Stimulated activated CD8-positive, alpha-beta memory T cell treated with anti-CD3 and anti-CD28 coated beads, Interleukin-7, amount 100 ng/mL, for 1 hour (primary cell): ENCODE data around the gene ASIC5.

ENCODE experiments used
- DNase-seq, 2 donors: peaks; one replicate each; pipeline ENCODE4 v3.0.0-alpha.2; 2020; ENCODE audit warnings: low read depth in 2 of 2

The ASIC5 gene

DNA sequence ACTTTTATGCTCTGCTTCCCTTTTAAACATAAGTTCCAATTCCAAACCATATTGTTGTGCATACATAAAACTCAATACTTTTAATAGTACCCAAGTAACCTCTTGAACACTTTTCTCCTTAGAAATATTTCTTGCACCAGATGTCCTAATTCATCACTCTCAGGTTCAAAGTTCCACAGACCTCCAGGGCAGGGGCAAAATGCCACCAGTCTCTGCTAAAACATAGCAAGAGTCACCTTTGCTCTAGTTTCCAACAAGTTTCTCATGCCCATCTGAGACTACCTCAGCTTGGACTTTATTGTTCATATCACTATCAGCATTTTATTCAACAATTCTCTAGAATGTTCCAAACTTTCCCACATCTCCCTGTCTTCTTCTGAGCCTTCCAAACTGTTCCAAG, 13.7 kb upstream of the ASIC5 start:
- no peak for DNase-seq

GRCh38 chr4:155878611-155879010, 12.5 kb upstream of the ASIC5 start:
- DNase-seq = no peak

DNA sequence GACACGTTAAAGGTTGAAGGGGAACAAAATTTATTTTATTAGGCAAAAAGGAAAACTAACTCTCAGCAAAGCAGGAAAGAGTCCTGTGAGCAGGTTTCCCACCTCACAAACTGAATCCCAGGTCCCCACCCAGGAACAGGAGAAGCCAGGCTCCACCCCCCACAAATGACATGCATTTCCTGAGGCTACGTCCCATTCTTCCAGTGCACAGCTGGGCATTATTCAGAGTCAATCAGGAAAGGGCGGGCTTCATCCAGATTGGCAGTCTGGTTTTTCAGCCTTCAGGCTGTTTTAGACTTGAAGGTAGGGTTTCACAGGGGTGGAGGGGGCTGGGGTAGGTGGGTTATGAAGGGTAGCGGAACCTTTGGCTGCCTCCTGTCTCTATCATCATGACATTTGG, 11.9 kb upstream of the ASIC5 start:
- no peak for DNase-seq

- DNase-seq = no peak
These were observed 9.8 kb upstream of the ASIC5 start for GRCh38 chr4:155875878-155876277.

- no peak for DNase-seq
These were observed 10.2 kb downstream of the ASIC5 start for GRCh38 chr4:155855897-155856296.

DNA sequence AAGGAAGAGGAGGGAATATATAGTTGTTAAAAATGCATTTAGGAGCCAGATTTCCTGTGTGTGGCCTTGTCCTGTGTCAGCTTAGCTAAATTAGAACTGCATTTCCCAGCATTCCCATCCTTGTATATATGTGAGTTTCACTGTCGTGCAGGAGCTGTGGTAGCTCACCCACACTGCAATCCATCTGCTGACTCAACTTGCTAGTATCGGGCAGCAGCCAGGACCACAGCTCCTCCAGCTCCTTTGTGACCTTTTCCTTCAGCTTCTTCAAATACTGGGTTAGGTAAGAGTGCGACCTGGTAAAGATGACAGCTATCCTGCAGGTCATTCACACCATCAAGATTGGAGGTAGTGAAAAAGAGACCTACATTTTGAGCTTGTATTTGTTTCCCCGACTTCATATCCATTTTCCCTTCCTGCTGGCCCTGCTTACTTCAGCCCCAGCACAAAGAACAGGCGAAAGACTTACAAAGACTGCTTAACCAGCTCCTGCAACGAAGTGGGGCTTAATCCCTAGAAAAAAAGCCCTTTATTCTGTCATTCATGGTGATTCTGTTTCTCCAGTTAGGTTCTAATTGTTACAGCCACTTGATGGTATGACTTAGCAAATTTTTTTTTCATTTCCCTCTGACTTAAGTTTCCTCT, 11.4 kb downstream of the ASIC5 start:
- no peak for DNase-seq

DNA sequence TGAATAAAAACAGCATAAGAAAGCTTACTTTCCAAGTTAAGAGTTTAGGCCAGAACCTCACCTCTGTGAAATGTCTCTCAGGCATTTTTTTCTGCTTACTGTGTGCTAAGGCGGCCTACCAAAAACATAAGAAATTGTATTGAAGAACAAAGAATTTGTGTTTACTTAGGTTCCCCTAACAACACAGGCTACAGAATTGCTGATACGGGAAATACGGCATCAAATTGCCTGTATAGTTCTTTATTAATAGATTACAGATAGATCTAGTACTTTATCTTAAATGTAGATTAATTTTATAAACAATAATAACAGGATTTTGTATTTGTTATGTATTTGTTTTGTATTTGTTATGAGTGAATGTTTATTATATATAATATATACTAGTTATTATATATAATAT, 12.9 kb downstream of the ASIC5 start:
- DNase-seq = no peak

DNA sequence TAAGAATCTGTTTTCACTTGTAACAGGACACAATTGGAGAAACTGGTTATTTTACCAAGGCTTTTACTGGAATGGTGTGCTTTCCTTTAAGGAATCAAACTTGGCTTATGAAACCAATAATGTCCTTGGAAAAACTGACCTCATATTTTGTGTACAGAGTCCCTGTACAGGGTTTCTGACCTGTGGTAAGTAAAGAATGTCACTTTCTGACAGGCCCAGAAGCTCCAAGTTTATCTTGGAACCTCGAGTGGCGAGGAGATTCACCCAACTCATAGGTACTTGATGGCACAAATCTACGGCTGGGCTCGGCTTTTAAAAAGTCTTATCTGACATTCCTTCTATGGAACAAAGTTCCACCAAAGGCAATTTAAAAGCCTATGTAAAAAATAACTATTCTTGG, 17.0 kb downstream of the ASIC5 start:
- no peak for DNase-seq

DNA sequence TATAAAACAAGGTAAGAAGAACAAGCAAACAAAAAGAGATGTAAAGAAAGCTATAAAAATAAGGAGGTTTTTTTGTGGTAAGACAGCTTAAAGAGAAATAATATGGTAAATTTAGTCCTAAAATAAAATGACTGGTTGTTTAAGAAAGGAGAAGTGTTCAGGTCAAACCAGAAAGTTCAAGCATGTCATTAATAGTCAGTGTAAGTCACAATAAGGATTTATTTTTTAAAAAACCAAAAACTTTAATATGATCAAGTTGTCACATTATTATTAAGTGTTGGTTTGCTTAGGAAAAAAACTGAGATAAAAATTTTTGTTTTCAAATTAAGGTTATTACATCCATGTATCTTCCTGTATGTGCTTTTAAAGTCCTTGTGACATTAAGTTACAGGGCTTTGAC, 19.1 kb downstream of the ASIC5 start:
- DNase-seq = no peak

- DNase-seq = no peak
These were observed 24.0 kb downstream of the ASIC5 start for GRCh38 chr4:155842080-155842479.

GRCh38 chr4:155837203-155837796, 28.8 kb downstream of the ASIC5 start:
- no peak for DNase-seq

DNA sequence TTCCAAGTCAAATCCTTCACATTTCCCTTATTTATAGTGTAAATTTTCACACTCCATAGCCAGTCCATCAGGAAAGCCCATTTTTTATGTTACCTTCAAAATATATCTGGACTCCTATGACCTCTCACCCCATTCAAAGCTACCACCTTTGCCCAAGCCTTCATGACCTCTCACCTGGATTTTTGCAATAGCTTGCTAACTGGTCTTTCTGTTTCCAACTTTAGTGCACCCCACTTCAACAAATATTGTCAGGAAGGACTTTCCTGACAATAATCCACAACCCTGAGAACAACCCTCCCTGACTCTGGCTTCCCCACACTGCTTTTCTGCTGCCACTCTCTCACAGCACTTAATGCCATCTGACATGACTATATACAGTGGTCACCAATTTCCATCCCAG, 33.4 kb downstream of the ASIC5 start:
- no peak for DNase-seq

DNA sequence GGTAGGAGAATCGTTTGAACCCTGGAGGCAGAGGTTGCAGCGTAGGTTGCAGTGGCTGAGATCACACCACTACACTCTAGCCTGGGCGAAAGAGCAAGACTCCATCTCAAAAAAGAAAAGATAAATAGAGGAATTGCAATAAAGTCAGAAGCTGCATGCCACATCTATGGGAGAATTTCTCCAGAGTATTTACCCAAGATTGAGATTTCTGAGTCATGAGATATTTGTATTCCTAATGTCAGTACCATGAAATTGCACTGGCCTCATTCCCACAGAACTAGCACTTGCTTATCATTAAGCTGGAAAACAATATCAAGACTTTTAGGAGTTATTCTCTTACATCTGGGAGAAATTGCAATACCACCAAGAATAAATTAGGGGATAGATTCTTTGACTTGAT, 37.4 kb downstream of the ASIC5 start:
- DNase-seq = no peak

DNA sequence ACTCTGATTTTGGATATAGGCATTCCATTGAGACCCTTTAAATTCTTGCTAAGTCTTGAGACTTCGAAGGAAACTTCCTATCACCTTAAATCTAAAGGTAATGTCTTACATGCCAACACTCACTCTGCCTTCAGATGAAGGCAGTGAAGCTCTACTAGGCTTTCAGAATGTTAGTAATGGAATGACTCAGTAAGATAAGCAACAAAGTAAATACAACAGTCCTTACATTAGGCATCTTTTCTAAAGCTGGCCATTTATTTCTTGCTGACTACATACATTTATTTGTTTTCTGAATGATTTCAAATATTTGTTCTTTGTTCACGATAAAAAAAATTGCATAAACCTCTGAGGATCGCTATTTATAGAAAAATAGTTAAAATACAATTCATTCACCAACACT, 43.5 kb downstream of the ASIC5 start:
- no peak for DNase-seq

GRCh38 chr4:155820887-155821518, 45.1 kb downstream of the ASIC5 start:
- no peak for DNase-seq

GRCh38 chr4:155819066-155819465, 47.0 kb downstream of the ASIC5 start:
- no peak for DNase-seq

- no peak for DNase-seq
These were observed 47.4 kb downstream of the ASIC5 start for GRCh38 chr4:155818639-155819038.

DNA sequence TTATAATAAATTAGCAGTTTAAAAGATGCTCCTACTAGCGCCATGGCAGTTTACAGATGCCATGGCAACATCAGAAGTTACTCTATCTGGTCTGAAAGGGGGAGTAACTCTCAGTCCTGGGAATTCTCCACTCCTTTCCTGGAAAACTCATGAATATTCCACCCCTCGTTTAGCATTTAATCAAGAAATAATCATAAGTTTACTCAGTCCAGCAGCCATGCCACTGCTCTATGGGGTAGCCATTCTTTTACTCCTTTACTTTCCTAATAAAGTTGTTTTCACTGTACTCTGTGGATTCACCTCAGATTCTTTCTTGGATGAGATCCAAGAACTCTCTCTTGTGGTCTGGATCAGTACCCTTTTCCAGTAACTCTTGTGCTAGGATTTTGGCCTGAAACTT, 55.0 kb downstream of the ASIC5 start:
- DNase-seq = no peak

- DNase-seq = no peak
These were observed 56.2 kb downstream of the ASIC5 start for GRCh38 chr4:155809835-155810234.

GRCh38 chr4:155807021-155807420, 59.1 kb downstream of the ASIC5 start:
- DNase-seq = no peak

DNA sequence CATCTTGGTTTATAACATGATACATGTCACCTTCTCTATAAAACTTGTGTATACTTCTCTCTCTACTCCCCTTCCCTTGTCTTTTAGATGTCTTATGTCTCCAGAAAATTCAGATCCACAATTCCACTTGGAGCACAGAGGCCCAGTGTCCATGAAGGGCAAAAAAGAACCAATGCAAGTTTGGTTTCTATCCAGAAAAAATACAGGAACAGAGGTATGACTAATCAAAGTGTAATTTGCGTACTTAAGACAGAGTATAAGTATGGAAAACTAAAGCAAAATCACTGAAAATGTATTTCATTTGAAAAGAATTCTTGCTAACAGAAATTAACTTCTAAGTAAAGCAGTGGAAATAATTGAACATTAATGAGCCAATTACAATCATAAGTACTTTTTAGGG, 61.1 kb downstream of the ASIC5 start:
- no peak for DNase-seq

GRCh38 chr4:155802190-155802959, 63.7 kb downstream of the ASIC5 start:
- DNase-seq = no peak
